ENCODE data around the gene BPIFB1.

The BPIFB1 gene, protein sequence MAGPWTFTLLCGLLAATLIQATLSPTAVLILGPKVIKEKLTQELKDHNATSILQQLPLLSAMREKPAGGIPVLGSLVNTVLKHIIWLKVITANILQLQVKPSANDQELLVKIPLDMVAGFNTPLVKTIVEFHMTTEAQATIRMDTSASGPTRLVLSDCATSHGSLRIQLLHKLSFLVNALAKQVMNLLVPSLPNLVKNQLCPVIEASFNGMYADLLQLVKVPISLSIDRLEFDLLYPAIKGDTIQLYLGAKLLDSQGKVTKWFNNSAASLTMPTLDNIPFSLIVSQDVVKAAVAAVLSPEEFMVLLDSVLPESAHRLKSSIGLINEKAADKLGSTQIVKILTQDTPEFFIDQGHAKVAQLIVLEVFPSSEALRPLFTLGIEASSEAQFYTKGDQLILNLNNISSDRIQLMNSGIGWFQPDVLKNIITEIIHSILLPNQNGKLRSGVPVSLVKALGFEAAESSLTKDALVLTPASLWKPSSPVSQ

DNA sequence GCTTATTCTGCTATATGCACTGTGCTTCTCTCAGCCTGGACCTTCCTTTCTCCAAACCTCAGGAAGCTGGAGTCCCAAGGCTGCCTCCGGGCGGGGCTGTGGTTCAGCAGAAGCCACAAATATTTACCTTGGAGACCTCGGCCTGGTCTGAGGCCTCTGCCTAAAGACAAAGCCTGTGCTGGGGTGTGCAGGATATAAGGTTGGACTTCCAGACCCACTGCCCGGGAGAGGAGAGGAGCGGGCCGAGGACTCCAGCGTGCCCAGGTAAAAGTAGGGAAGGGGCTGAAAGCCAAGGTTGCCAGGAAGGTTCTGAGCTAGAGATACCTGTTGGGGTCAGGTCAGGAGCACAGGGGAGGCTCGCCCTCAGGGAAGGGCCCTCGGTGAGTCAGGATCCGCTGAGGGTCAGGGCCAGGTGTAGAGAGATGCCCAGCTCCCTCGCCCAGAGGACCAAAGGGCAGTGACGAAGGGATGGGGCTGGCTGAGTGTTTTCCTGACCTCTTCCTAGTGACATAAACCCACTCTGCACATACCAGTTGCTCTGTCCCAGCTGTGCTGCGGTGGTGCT is at the start of gene BPIFB1:
TSS of gene BPIFB1 (plus strand) at position 224 of the 565 bp plus-strand sequence. CDS start 2,860 bp downstream, outside the sequence.
- DNase-seq (ENCODE audit: low read depth in 4 of 4, low spot score in 1 of 4): no peak

GRCh38 chr20:33234050-33234449 is 49.0 kb upstream of the BPIFB1 start:
- DNase-seq (ENCODE audit: low read depth in 4 of 4, low spot score in 1 of 4): no peak

GRCh38 chr20:33235696-33236095 is 47.3 kb upstream of the BPIFB1 start, which contains the start of gene BPIFA1:
Gene BPIFA1, plus strand, starts transcription at chr20:33235996. Its CDS starts 1,716 bp downstream, at chr20:33237712.
- DNase-seq (ENCODE audit: low read depth in 4 of 4, low spot score in 1 of 4): no peak

- DNase-seq (ENCODE audit: low read depth in 4 of 4, low spot score in 1 of 4): no peak
Measured at GRCh38 chr20:33236351-33236750, 46.7 kb upstream of the BPIFB1 start.

DNA sequence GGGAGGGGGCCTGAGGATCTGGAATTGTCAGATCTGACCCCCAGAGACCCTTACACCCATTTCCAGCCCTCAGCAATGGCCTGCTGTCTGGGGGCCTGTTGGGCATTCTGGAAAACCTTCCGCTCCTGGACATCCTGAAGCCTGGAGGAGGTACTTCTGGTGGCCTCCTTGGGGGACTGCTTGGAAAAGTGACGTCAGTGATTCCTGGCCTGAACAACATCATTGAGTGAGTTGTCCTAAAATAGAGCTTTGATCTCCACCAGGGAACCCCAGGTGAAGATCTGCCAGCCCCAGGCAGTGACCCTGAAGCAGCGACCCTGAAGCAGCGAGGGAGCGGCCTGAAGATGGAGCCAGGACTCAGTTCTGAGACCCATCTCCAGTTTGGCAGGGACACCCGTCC is 45.0 kb upstream of the BPIFB1 start:
- no peak for DNase-seq (ENCODE audit: low read depth in 4 of 4, low spot score in 1 of 4)

GRCh38 chr20:33239418-33239817 is 43.6 kb upstream of the BPIFB1 start:
- no peak for DNase-seq (ENCODE audit: low read depth in 4 of 4, low spot score in 1 of 4)

DNA sequence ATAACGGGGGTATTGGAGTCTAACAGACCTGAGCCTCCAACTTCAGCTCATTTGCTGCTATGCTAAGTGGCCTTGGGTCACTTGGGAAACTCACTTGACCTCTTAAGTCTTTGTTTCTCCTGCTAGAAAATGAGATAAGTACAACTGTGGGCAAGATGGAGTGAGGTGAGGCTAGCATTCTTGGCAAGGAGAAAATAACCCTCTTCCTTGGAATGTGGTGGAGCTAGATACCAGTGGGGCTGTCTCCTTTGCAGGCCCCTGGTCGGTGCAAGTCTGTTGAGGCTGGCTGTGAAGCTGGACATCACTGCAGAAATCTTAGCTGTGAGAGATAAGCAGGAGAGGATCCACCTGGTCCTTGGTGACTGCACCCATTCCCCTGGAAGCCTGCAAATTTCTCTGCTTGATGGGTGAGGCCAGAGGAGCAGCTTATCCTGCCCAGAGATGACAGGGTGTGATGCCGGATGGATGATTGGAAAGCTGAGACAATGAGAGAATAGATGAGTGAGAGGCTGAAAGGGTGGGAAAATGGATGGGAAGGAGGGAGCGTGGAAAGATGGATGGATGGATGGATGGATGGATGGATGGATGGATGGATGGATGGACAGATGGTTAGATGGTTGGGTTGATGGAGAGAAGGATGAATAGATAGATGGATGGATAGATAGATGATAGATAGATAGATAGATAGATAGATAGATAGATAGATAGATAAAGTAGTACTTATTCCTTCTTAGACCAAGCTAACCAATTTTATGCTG is 42.9 kb upstream of the BPIFB1 start:
- no peak for DNase-seq (ENCODE audit: low read depth in 4 of 4, low spot score in 1 of 4)

- DNase-seq (ENCODE audit: low read depth in 4 of 4, low spot score in 1 of 4): no peak
Measured at GRCh38 chr20:33240923-33241322, 42.1 kb upstream of the BPIFB1 start.

DNA sequence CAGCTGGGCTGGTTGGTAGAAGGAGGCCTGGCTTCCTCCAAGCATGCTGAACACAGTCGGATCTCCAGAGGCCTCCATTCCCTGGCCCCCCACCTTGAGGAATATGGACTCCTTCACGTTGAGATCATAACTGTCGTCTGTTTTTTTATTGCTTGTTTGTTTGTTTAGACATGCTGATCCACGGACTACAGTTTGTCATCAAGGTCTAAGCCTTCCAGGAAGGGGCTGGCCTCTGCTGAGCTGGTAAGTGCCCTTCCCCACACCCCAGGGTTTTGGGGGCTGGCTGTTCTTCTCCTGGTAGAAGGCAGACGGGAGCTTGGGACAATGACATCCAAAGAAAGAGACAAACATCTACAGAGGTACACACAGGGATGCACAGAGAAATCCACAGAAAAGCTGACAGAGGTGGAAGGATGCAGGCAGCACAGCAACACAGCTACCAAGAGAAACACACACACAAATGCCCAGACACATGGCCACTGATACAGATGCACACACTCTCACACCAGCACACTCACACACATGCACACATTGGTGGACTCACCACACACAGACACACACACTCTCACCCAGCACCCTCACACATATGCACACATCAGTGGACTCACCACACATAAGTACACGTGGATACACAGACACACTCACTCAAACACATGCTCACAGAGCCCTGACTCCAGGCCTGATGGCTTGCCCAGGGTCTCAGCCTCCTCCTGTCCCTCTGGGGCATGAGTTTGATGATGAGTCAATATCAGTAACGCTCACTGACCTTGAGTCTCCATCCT is 40.5 kb upstream of the BPIFB1 start:
- no peak for DNase-seq (ENCODE audit: low read depth in 4 of 4, low spot score in 1 of 4)

DNA sequence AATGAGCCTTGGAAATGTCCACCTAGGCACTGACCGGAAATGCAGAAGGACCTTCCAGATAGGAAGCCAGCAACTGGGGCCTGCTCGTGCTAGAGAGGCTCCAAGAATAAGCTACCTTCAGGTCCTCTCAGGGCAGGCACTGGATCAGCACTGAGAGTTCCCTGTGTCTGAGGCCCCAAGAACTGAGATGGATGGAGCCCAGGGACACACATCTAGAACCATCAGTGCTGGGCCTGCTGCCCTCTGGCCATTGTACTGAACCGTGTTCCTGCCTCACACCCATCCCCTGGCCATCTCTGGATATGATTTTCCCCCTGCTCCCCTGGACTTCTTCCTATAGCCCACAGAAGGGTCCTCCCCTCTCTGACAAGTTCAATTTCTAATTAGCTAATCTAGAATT is 36.9 kb upstream of the BPIFB1 start:
- no peak for DNase-seq (ENCODE audit: low read depth in 4 of 4, low spot score in 1 of 4)

GRCh38 chr20:33249456-33249855 is 33.6 kb upstream of the BPIFB1 start:
- DNase-seq (ENCODE audit: low read depth in 4 of 4, low spot score in 1 of 4): no peak

DNA sequence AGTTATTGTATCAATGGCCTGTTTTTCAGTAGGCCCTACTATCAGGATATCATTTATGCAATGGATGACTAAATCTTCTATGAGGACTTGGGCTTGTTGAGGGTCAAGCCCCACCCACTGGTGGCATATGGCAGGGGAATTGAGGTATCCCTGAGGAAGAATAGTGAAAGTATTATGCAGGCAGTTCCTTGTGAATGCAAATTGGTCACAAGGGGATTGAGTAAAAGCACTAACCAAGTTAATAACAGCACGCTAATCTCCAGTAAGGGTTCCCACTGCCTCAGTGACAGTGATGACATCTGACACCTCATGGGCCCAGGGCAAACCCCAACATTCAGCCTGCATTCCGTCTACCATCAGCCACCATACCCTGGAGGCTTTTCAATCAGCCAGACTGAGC is 32.3 kb upstream of the BPIFB1 start:
- no peak for DNase-seq (ENCODE audit: low read depth in 4 of 4, low spot score in 1 of 4)

GRCh38 chr20:33251496-33251895 is 31.5 kb upstream of the BPIFB1 start:
- DNase-seq (ENCODE audit: low read depth in 4 of 4, low spot score in 1 of 4): no peak

DNA sequence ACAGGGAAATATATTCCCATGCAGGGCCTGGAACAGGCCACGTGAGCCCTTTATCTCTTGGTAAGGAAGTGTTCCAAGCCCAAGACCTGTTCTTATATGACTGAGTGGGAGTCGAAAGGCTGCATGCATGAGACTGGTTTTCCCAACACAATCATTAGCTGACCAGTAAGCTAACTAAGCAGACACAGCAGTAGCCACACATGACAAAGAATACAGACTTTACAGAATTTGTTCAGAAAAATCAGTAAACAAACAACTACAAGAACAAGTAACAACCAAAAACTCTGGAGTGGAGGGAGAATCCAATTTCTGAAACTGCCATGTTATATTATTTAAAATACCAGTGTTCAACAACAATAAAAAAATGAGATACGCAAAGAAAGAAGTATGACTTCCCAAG is 30.6 kb upstream of the BPIFB1 start:
- DNase-seq (ENCODE audit: low read depth in 4 of 4, low spot score in 1 of 4): no peak

GRCh38 chr20:33255005-33255404 is 28.0 kb upstream of the BPIFB1 start:
- DNase-seq (ENCODE audit: low read depth in 4 of 4, low spot score in 1 of 4): no peak

GRCh38 chr20:33257237-33257636 is 25.8 kb upstream of the BPIFB1 start:
- DNase-seq (ENCODE audit: low read depth in 4 of 4, low spot score in 1 of 4): no peak

DNA sequence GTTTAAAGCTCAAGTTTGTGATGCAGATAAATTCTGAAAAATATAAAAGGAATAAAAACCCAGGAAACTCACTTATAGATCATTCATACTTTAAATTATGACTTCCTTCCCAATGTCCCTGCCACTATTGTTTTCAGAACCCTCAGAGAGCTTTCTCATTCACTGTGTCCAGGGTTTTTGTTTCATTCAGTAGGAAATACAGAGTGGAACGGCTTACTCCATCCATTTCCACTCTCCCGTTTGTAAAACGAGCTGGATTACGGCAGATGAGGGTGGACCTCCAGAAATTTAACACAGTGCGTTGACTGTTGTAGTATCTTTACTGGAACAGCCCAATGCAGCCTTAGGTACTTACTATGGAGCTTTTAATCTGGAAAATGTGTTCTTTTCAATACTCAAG is 23.6 kb upstream of the BPIFB1 start:
- no peak for DNase-seq (ENCODE audit: low read depth in 4 of 4, low spot score in 1 of 4)

GRCh38 chr20:33261465-33261864 is 21.5 kb upstream of the BPIFB1 start:
- no peak for DNase-seq (ENCODE audit: low read depth in 4 of 4, low spot score in 1 of 4)

GRCh38 chr20:33262658-33263065 is 20.4 kb upstream of the BPIFB1 start:
- no peak for DNase-seq (ENCODE audit: low read depth in 4 of 4, low spot score in 1 of 4)

DNA sequence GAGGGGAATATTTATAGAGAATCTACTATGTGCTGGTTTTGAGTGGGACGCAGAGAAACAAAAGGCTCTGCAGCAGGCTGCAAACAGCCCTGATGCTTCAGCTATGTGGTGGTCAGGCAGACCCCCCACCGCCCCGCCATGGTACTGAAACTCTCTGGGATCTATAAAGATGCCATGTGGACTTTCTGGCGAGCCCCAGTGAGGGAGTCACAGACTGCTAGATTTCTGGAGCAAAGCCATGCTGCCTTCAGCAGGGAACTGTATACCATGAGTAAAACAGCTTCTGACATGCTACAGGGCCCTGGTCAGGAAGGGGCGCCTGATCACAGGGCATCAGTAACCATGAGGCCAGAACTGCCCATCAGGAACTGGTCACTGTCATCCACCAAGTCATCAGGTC is 19.2 kb upstream of the BPIFB1 start:
- no peak for DNase-seq (ENCODE audit: low read depth in 4 of 4, low spot score in 1 of 4)

GRCh38 chr20:33267701-33268100 is 15.3 kb upstream of the BPIFB1 start:
- no peak for DNase-seq (ENCODE audit: low read depth in 4 of 4, low spot score in 1 of 4)

Data from stimulated activated CD4-positive, alpha-beta T cell treated with anti-CD3 and anti-CD28 coated beads, Interleukin-1b, Interleukin-23, amount 100 ng/mL, for 24 hours (primary cell).